ENCODE data around the gene NGFR. TPM values are rescaled to one million over a fixed set of nuclear protein-coding genes. Genes with fewer than 3 reads are reported as not detected.
A peak's percentile ranks its signal among the peaks of the same experiment; 100 is the strongest.

The NGFR gene
- total RNA-seq, 1 experiment from 2014 or later: 11.3 TPM

GRCh38 chr17:49471769-49472168 lies 23.3 kb upstream of the NGFR start:
- no peak for TF ChIP-seq ZBTB43 (CRISPR knock-in tag; IDR thresholded peaks at IDR 0.05)
- no peak for TF ChIP-seq AR (CRISPR knock-in tag; IDR thresholded peaks at IDR 0.05)
- TF ChIP-seq OVOL2 (CRISPR knock-in tag; IDR thresholded peaks at IDR 0.05; ENCODE audit: borderline replicate concordance): no peak
- TF ChIP-seq NFATC4 (CRISPR knock-in tag; IDR thresholded peaks at IDR 0.05): no peak
- POLR2A ChIA-PET: no interaction called here
- no peaks in the 10 kb centered on the region; the same call in 1 of the 2 replicates for H3K36me3 Mint-ChIP-seq
- H3K27me3 Mint-ChIP-seq (ENCODE audit: low read depth): peaks cover 63% of the 10 kb centered on the region
- H3K4me3 Mint-ChIP-seq: peak overlapping the region; percentile 2; the same call in 1 of the 2 replicates
- DNase-seq (ENCODE audit: low spot score) (no peak), ATAC-seq (no peak)
- no peak overlapping the region for H3K27ac Mint-ChIP-seq
- H3K4me1 Mint-ChIP-seq: peaks cover 24% of the 10 kb centered on the region
- peaks cover 16% of the 10 kb centered on the region for H3K9me3 Mint-ChIP-seq
- CTCF ChIA-PET: interaction anchor here (0.7 to 4.3 kb wide), 5 partner anchors 25 to 96 kb away, joined by 3 to 30 read pairs (median 6); partner anchors contain the start of gene NGFR

- no peak overlapping the region for H3K27ac Mint-ChIP-seq
- POLR2A ChIA-PET: no interaction called here
- H3K4me1 Mint-ChIP-seq: peaks cover 24% of the 10 kb centered on the region
- ATAC-seq (no peak), DNase-seq (ENCODE audit: low spot score) (no peak)
- no peaks in the 10 kb centered on the region; the same call in 1 of the 2 replicates for H3K36me3 Mint-ChIP-seq
- H3K4me3 Mint-ChIP-seq: no peak overlapping the region
- H3K27me3 Mint-ChIP-seq (ENCODE audit: low read depth): peaks cover 65% of the 10 kb centered on the region
- CTCF ChIA-PET: interaction anchor here (0.8 to 4.3 kb wide), 3 partner anchors 14 to 84 kb away, joined by 3 to 30 read pairs (median 3); no protein-coding TSS in a partner anchor
- TF ChIP-seq TEAD1 (CRISPR knock-in tag; IDR thresholded peaks at IDR 0.05) (no peak), FOXP1 (CRISPR knock-in tag; IDR thresholded peaks at IDR 0.05; ENCODE audit: borderline replicate concordance) (no peak), E2F1 (CRISPR knock-in tag; IDR thresholded peaks at IDR 0.05) (no peak), ZNF263 (CRISPR knock-in tag; IDR thresholded peaks at IDR 0.05; ENCODE audit: low read depth) (no peak), IRF1 (CRISPR knock-in tag; IDR thresholded peaks at IDR 0.05) (no peak), OVOL2 (CRISPR knock-in tag; IDR thresholded peaks at IDR 0.05; ENCODE audit: borderline replicate concordance) (no peak), IRF2 (CRISPR knock-in tag; IDR thresholded peaks at IDR 0.05; ENCODE audit: borderline replicate concordance, low read depth) (no peak), ZNF317 (CRISPR knock-in tag; IDR thresholded peaks at IDR 0.05; ENCODE audit: borderline replicate concordance, low read depth) (no peak), ZMAT4 (CRISPR knock-in tag; IDR thresholded peaks at IDR 0.05) (no peak), ZNF423 (CRISPR knock-in tag; IDR thresholded peaks at IDR 0.05) (no peak), RELA (CRISPR knock-in tag; IDR thresholded peaks at IDR 0.05; ENCODE audit: borderline replicate concordance) (no peak)
- H3K9me3 Mint-ChIP-seq: peaks cover 16% of the 10 kb centered on the region
These were observed 22.6 kb upstream of the NGFR start for GRCh38 chr17:49472527-49472926.

Data from WTC11 (cell line).